Measurements from ENCODE around the gene WDCP.

WDCP gene

DNA sequence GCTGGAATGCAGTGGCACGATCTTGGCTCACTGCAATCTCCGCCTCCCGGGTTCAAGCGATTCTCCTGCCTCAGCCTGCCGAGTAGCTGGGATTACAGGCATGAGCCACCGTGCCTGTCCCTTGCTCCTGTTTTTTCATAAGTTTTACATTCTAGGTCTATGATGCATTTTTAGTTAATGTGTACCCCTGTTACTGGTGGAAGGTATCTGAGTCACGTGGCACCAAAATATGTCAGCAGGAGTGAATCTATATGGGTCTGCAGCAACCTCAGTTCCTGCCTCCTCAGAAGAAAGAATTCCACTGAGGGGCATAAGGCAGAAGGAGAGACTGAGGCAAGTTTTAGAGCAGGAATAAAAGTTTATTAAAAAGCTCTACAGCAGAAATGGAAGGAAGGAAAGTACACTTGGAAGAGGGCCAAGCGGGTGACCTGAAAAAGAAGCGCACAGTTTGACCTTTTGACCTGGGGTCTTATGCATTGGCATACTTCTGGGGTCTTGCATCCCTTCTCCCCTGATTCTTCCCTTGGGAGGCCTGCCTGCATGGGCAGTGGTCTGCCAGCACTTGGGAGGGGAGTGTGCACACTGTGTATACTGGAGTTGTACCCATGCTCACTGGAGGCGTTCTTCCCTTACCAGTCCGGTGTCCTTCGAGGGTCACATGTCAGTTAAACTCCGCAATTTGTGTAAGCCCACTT, 38.4 kb downstream of the WDCP start:
- TF ChIP-seq, protein P1, sequence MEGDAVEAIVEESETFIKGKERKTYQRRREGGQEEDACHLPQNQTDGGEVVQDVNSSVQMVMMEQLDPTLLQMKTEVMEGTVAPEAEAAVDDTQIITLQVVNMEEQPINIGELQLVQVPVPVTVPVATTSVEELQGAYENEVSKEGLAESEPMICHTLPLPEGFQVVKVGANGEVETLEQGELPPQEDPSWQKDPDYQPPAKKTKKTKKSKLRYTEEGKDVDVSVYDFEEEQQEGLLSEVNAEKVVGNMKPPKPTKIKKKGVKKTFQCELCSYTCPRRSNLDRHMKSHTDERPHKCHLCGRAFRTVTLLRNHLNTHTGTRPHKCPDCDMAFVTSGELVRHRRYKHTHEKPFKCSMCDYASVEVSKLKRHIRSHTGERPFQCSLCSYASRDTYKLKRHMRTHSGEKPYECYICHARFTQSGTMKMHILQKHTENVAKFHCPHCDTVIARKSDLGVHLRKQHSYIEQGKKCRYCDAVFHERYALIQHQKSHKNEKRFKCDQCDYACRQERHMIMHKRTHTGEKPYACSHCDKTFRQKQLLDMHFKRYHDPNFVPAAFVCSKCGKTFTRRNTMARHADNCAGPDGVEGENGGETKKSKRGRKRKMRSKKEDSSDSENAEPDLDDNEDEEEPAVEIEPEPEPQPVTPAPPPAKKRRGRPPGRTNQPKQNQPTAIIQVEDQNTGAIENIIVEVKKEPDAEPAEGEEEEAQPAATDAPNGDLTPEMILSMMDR (IDR thresholded peaks at IDR 0.05; ENCODE audit: extremely low read depth, missing control alignments), result no peak
- no peak for DNase-seq (ENCODE audit: low spot score)

DNA sequence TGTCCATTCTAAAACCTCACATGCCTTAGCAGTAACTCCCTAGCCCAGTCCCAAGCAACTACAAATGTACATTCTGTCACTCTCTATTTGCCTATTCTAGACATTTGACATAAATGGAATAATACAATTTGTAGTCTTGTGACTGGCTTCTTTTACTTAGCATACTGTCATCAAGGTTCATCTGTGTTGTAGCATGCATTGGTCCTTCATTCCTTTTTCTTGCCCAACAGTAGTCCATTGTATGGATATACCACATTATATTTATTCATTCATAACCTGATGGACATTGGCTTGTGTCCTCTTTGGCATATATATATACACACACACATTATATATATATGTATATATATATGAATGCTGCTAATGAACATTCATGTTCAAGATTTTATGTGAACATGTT, 39.5 kb downstream of the WDCP start:
- TF ChIP-seq, protein P1 (IDR thresholded peaks at IDR 0.05; ENCODE audit: extremely low read depth, missing control alignments), result no peak
- DNase-seq (ENCODE audit: low spot score), result no peak

DNA sequence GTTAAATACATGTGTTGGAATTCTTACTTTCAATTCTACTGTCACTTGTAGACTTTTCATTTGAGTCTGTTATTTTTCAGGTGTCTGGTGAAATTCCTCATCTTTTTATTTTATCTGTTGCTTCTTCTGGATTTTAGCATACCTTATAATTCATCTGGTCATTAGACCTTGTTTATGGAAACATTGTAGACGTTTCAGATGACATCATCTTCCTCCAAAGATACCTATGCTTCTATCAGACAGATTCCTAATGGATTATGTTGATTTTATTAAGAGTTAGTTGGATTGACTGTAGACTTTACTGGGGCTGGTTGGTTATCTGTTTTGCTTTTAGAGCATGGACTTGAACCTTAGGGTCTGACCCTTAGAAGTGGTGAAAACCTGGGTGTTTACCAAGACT, 52.6 kb downstream of the WDCP start:
- DNase-seq (ENCODE audit: low spot score), result no peak
- TF ChIP-seq, protein P1 (IDR thresholded peaks at IDR 0.05; ENCODE audit: extremely low read depth, missing control alignments), result no peak

DNA sequence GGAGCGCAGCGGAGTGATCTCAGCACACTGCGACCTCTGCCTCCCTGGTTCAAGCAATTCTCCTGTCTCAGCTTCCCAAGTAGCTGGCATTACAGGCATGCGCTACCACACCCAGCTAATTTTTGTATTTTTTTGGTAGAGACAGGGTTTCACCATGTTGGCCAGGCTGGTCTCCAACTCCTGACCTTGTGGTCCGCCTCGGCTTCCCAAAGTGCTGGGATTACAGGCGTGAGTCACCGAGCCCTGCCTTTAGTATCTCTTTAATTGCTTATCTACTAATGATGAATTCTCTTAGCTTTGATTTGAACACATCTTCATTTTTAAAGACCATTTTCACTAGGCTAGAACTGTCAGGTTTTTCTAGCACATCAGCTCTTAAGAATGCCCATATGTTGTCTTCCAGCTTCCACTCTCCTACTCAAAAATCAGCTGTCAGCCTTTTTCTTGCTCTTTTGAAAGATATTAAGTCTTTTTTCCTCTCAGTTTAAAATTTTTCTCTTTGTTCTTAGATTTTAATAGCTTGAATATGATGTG, 53.4 kb downstream of the WDCP start:
- TF ChIP-seq, protein P1 (IDR thresholded peaks at IDR 0.05; ENCODE audit: extremely low read depth, missing control alignments), result no peak
- no peak for DNase-seq (ENCODE audit: low spot score)

DNA sequence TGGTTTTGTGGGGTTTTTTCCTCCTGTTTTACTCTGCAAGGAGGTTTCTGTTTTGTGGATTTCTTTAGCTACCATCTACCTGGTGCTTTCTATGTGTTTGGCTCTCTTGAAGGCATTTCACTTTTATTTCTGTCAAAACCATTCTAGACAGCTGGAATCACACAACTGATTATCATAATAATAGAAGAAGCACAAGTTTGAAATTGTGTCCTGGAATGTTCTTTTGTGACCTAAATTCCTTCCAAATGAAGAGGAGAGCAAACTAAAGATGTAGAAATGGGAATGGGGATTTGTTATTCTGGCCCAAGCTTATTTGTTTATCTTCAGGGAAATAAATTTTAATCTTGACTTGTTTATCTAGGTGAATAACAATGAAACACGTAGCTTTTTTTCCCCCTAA, 54.3 kb downstream of the WDCP start:
- TF ChIP-seq, protein P1 (IDR thresholded peaks at IDR 0.05; ENCODE audit: extremely low read depth, missing control alignments), result no peak
- no peak for DNase-seq (ENCODE audit: low spot score)

DNA sequence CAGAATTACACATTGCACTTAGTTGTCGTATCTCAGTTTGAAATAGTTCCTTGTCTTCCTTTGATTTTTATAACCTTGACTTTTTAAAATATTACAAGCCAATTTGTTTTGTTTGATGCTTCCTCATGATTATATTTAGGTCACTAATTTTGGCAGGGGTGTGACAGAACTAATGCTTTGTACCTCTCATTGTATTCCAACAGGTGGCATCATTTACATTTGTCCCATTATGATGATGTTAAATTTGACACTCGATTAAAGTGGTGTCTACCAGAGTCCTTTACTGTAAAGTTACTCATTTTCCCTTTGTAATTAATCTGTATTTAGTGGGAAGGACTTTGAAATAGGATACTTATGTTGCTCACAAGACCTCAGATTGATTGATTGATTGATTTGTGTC, 58.8 kb downstream of the WDCP start:
- no peak for DNase-seq (ENCODE audit: low spot score)

More for the DNA sequence above, 58.8 kb downstream of the WDCP start:
- TF ChIP-seq, protein P1 (IDR thresholded peaks at IDR 0.05; ENCODE audit: extremely low read depth, missing control alignments), result no peak
